Lower lobe of right lung (tissue), 2 donors: ENCODE results near the gene IFNA16. TPM values are rescaled to one million over a fixed set of nuclear protein-coding genes. Genes with fewer than 3 reads are reported as not detected.
"Not testable (repeated sequence)": the region's sequence is repeated elsewhere in the genome, so short reads cannot be mapped to it uniquely, and the experiment has no call there.

Experiments used
- ATAC-seq, 2 donors: fragments of 200-7000 bp; cut with Tn5 transposase; one replicate each; pipeline ENCODE4 v1.9.1; 2020 to 2022; ENCODE audit warnings: mild to moderate bottlenecking in 2 of 2, moderate library complexity in 2 of 2
- DNase-seq: peaks from one replicate; pipeline ENCODE4 v3.0.0-alpha.2; 2020
- H3K27ac ChIP-seq: fragments of 200-600 bp; one replicate; pipeline ENCODE4 v1.8.0; 2022
- H3K27me3 ChIP-seq: fragments of 200-600 bp; one replicate; pipeline ENCODE4 v1.8.0; 2022; ENCODE audit warnings: low read depth
- H3K36me3 ChIP-seq: fragments of 200-600 bp; one replicate; pipeline ENCODE4 v1.8.0; 2022; ENCODE audit warnings: mild to moderate bottlenecking
- H3K4me1 ChIP-seq: fragments of 200-600 bp; one replicate; pipeline ENCODE4 v1.8.0; 2022
- H3K4me3 ChIP-seq: fragments of 200-600 bp; one replicate; pipeline ENCODE4 v1.8.0; 2022; ENCODE audit warnings: mild to moderate bottlenecking
- H3K9me3 ChIP-seq: fragments of 200-600 bp; one replicate; pipeline ENCODE4 v1.8.0; 2022
- intact Hi-C: fragments of 100-400 bp; cut with DNase I; formaldehyde crosslinking; loops from one replicate; pipeline ENCODE4 v1.11.0; 2022
- long read RNA-seq: library from polyadenylated mRNA; unstranded; transcript quantifications from one replicate; pipeline ENCODE4 v2.0.0, GENCODE V29; 2021
- total RNA-seq: library from RNA; stranded (reverse); fragmentation: NEBNext Ultra II Directional; extraction: Animal tissue kit (Norgen Biotek cat#: 25700); gene quantifications from one replicate; pipeline ENCODE4 v1.2.1, GENCODE V29; 2021
- TF ChIP-seq, protein P1 (sequence below): fragments of 200-600 bp; IDR thresholded peaks from one replicate; pipeline ENCODE4 v1.8.0; 2022; ENCODE audit warnings: antibody characterized with exemption, mild to moderate bottlenecking
- donor health status: DM: no; HTN: yes; CAD: no; lungs with severe emphysema.

IFNA16 gene
- total RNA-seq, result not detected
- long read RNA-seq, result 0 reads

DNA sequence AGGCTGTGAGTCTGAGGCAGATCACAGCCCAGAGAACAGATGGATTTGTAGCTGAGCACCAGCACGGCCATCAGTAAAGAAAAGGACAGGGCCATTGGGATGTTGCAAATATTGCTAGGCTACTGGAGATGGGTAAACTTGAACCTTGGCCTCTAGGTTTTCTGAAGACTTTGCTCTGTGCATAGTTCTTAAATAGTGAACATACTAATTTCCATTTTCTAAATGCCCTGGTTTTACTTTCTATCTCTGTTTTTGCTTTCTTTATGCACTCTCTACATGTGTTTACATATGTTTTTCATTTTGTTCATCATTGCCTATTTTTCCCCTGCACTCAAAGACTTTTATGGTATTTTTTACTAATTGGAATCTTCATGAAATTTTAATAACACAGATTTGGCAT, at the start of gene IFNA16:
IFNA16 (minus strand) TSS at position 101 of the 400 bp plus-strand sequence; CDS start at position 95, 6 bp downstream.
- DNase-seq, H3K27ac ChIP-seq, ATAC-seq, H3K27me3 ChIP-seq, intact Hi-C loops, H3K9me3 ChIP-seq, H3K4me1 ChIP-seq, H3K36me3 ChIP-seq, H3K4me3 ChIP-seq: not testable (repeated sequence)

DNA sequence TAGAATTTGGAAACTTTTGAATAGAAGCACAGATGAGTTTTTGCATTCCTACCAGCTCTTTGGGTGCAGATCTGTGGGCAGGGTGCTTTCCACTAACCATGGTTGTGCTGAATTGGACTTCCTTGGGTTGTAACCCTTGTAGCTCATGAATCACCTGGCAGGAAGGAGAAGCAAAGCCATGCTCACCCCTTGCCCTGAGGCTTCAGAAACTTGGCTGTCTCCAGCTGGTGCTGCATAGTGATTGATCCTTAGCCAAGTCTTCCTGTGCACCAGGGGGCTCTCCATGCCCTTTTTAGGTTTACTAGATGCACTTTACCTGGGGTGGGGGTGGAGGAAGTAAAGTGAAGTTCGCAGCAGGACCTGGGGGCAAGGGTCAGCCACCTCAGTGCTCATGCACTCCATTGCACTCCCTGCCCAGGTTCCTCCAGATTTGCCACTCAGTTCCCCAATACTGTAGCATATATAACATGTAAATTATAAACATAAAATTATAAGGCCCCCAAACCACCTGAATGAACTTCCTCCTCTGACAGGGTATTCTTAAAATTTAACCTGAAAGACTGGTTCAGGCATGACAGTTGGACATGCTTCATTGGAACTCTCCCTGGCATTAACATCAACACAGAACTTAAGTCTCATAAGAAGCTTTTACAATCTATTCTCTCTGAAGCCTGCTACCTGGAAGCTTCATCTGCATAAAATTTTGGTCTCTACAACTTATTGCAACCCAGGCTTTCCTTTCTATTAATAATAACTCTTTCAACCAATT, 48.5 kb upstream of the IFNA16 start:
- DNase-seq (no peak), ATAC-seq (no peak)
- Histone ChIP-seq H3K4me1 (no peaks in the 10 kb centered on the region), H3K9me3 (no peaks in the 10 kb centered on the region), H3K4me3 (no peak overlapping the region), H3K27me3 (peaks cover 7% of the 10 kb centered on the region), H3K27ac (no peak overlapping the region), H3K36me3 (no peaks in the 10 kb centered on the region)
- intact Hi-C loops, result no loop called here
- TF ChIP-seq, protein P1, sequence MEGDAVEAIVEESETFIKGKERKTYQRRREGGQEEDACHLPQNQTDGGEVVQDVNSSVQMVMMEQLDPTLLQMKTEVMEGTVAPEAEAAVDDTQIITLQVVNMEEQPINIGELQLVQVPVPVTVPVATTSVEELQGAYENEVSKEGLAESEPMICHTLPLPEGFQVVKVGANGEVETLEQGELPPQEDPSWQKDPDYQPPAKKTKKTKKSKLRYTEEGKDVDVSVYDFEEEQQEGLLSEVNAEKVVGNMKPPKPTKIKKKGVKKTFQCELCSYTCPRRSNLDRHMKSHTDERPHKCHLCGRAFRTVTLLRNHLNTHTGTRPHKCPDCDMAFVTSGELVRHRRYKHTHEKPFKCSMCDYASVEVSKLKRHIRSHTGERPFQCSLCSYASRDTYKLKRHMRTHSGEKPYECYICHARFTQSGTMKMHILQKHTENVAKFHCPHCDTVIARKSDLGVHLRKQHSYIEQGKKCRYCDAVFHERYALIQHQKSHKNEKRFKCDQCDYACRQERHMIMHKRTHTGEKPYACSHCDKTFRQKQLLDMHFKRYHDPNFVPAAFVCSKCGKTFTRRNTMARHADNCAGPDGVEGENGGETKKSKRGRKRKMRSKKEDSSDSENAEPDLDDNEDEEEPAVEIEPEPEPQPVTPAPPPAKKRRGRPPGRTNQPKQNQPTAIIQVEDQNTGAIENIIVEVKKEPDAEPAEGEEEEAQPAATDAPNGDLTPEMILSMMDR, result no peak

DNA sequence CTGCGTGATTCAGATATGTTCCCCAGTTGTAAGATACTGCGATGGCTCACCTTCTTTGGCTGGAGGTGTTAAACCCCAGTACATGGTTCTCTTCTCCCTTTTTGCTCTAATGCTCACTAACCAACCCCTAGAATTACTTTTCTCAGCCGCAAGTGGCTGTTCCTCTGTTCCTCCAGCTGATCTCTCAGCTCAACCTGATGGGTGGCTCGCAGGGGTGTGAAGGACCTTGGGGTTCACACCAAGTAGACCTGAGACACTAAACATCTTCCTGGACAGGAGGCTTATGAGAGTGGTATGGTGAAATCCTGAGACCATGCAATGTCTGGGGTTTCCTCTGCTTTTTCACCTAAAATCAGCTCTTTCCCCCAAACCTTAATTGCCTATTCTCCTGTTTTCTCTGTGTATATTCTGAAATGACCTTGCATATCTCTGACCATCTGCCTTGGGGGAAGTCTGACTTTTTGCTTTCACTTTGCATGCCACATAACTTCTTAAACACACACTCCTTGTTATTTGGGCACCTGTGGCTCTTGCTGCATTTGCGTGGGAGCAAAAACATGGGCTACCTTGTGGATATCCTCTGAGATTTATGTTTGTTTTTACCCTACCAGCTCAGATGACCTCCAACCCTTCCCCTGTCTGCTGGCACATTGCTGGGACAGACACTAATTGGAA, 38.6 kb upstream of the IFNA16 start:
- no peak overlapping the region for H3K4me3 ChIP-seq
- H3K4me1 ChIP-seq, result no peaks in the 10 kb centered on the region
- no peak for ATAC-seq
- intact Hi-C loops, result no loop called here
- no peaks in the 10 kb centered on the region for H3K36me3 ChIP-seq
- no peak overlapping the region for H3K27ac ChIP-seq
- no peaks in the 10 kb centered on the region for H3K9me3 ChIP-seq
- H3K27me3 ChIP-seq, result no peaks in the 10 kb centered on the region
- TF ChIP-seq, protein P1, result no peak
- no peak for DNase-seq

DNA sequence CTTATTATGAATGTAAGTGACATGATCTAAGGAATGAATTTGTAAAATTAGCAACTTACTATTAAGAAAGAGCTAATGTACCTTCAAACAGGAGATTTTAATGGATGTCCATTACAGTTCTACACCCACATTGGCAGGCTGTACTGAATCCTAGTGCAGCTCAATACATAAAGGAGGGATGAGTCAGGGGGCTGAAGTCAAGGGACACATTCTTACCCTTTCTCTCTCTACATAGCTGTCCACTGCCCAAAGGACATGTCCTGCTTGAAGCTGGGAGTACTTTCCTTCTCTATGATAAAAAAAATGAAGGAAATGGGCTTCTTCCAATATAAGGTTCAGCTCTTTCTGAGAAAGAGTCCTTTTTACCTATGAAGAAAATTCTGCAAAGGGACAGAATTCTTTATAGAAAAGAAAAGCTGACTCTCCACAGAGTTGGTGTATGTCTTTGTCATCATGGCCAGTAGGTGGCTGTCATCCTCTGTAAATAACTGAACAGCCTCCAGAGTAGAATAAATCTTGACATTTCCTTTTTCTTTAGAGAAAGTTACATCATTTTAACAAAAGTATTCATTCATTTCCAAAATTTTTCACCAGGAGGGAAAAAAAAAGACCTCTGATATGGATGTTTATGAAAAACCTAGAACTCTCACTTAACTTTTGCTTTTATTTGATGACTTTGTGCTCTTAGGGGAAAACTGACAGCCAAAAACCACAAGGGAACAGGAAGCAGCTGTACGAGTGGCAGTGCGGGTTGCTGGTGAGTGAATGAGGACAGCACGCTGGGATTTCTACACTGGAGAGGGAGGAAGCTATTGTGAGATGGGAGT, 35.8 kb upstream of the IFNA16 start:
- TF ChIP-seq, protein P1, result peak; percentile 50
- H3K27ac ChIP-seq, result no peak overlapping the region
- no peak overlapping the region for H3K4me3 ChIP-seq
- no peaks in the 10 kb centered on the region for H3K4me1 ChIP-seq
- intact Hi-C loops, result no loop called here
- H3K9me3 ChIP-seq, result no peaks in the 10 kb centered on the region
- no peaks in the 10 kb centered on the region for H3K36me3 ChIP-seq
- ATAC-seq, result peak; percentile 69 to 77
- no peaks in the 10 kb centered on the region for H3K27me3 ChIP-seq
- peak; percentile 57 for DNase-seq

DNA sequence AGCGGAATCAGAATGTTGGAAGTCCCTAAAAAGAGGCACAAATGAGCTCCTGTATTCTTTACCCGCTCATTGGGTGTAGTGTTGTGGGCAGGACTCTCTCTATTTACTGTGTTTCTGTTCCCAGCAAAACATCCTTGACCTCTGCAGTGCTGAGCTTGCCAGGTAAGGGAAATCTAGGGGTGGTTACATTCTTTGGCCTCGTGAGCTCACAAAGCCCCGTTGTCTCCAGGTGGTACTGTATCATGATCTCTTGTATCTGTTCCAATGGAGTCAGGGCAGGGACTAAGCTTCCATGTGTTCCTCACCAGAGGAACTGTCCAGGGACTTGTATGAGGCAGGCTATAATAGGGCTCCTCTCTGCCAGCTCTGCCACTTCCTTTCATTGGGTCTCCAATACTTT, 34.5 kb upstream of the IFNA16 start:
- Histone ChIP-seq H3K36me3 (no peaks in the 10 kb centered on the region), H3K4me3 (no peak overlapping the region), H3K27ac (no peak overlapping the region), H3K9me3 (no peaks in the 10 kb centered on the region), H3K4me1 (no peaks in the 10 kb centered on the region), H3K27me3 (no peaks in the 10 kb centered on the region)
- DNase-seq, result no peak
- intact Hi-C loops, result no loop called here
- no peak for ATAC-seq
- TF ChIP-seq, protein P1, result no peak
